CD14-positive monocyte (primary cell): ENCODE results near the gene ABO. TPM values are rescaled to one million over a fixed set of nuclear protein-coding genes. Genes with fewer than 3 reads are reported as not detected.

Experiments used
- DNase-seq, 3 donors: peaks; one replicate each; pipeline ENCODE4 v3.0.0-alpha.2; 2011 to 2022
- H2AFZ ChIP-seq: 2 replicates; pipeline ENCODE4 v1.6.0; 2012; ENCODE audit warnings: mild to moderate bottlenecking, low read depth, low read length, inconsistent platforms; ENCODE audit not compliant: insufficient read depth, poor library complexity, severe bottlenecking
- H3K27ac ChIP-seq, 2 donors: 1 replicate in 1 of 2; 2 replicates in 1 of 2; pipeline ENCODE4 v1.5.1; 2012 to 2013; ENCODE audit warnings: low read length in 2 of 2, control low read depth in 1 of 2, inconsistent platforms in 1 of 2, low read depth in 1 of 2, mild to moderate bottlenecking in 1 of 2
- H3K27me3 ChIP-seq, 2 donors: one replicate each; pipeline versions ENCODE4 v1.6.0 to v1.6.1; 2011 to 2013; ENCODE audit warnings: low read length in 2 of 2; ENCODE audit not compliant: control insufficient read depth in 2 of 2, insufficient read depth in 2 of 2
- H3K36me3 ChIP-seq, 2 donors: replicated peaks in 1 of 2; 1 replicate in 1 of 2; 2 replicates in 1 of 2; pipeline versions ENCODE4 v1.5.1 to v1.6.1; 2012 to 2013; ENCODE audit warnings: low read length in 2 of 2, control low read depth in 1 of 2, inconsistent platforms in 1 of 2, mild to moderate bottlenecking in 1 of 2; ENCODE audit not compliant: insufficient read depth in 2 of 2, control insufficient read depth in 1 of 2
- H3K4me1 ChIP-seq, 2 donors: 1 replicate in 1 of 2; 2 replicates in 1 of 2; pipeline versions ENCODE4 v1.5.1 to v1.6.1; 2012 to 2013; ENCODE audit warnings: low read length in 2 of 2, control low read depth in 1 of 2, inconsistent platforms in 1 of 2, mild to moderate bottlenecking in 1 of 2, moderate library complexity in 1 of 2; ENCODE audit not compliant: insufficient read depth in 2 of 2, control insufficient read depth in 1 of 2
- H3K4me2 ChIP-seq: replicated peaks from 2 replicates; pipeline ENCODE3; 2012; ENCODE audit warnings: low read length, moderate library complexity, mild to moderate bottlenecking; ENCODE audit not compliant: poor library complexity, severe bottlenecking; ENCODE audit errors: extremely low read depth
- H3K4me3 ChIP-seq, 3 experiments: fragments of 200-600 bp in 1 of 3; sonication (generic) in 1 of 3; replicated peaks in 1 of 3; 1 replicate in 2 of 3; 2 replicates in 1 of 3; pipeline ENCODE4 v1.5.1; 2011 to 2013; ENCODE audit warnings: low read length in 3 of 3, mild to moderate bottlenecking in 3 of 3, control low read depth in 2 of 3, low read depth in 2 of 3, inconsistent platforms in 1 of 3, moderate library complexity in 1 of 3
- H3K79me2 ChIP-seq: 2 replicates; pipeline ENCODE4 v1.6.0; 2012; ENCODE audit warnings: mild to moderate bottlenecking, control low read depth, inconsistent platforms, low read length, moderate library complexity; ENCODE audit not compliant: insufficient read depth
- H3K9ac ChIP-seq: 2 replicates; pipeline ENCODE4 v1.6.0; 2017; ENCODE audit warnings: low read length, mild to moderate bottlenecking; ENCODE audit not compliant: insufficient read depth, poor library complexity, severe bottlenecking
- H3K9me3 ChIP-seq, 2 donors: replicated peaks in 1 of 2; 1 replicate in 1 of 2; 2 replicates in 1 of 2; pipeline versions ENCODE4 v1.5.1 to v1.6.1; 2012 to 2013; ENCODE audit warnings: low read length in 2 of 2, control low read depth in 1 of 2; ENCODE audit not compliant: control insufficient read depth in 1 of 2, insufficient read depth in 1 of 2
- H4K20me1 ChIP-seq: 2 replicates; pipeline ENCODE4 v1.6.0; 2012; ENCODE audit warnings: mild to moderate bottlenecking, low read length, control low read depth, moderate library complexity; ENCODE audit not compliant: insufficient read depth
- H3K27ac Mint-ChIP-seq, 7 donors: one replicate each; pipeline ENCODE4 v1.8.0; 2020; ENCODE audit warnings: mild to moderate bottlenecking in 7 of 7, mixed read lengths in 7 of 7, moderate library complexity in 6 of 7, inconsistent platforms in 2 of 7
- H3K27me3 Mint-ChIP-seq, 3 donors: one replicate each; pipeline ENCODE4 v1.8.0; 2021 to 2022; ENCODE audit warnings: low read depth in 3 of 3, mild to moderate bottlenecking in 3 of 3, mixed read lengths in 3 of 3, moderate library complexity in 3 of 3, inconsistent platforms in 1 of 3
- H3K36me3 Mint-ChIP-seq, 2 donors: one replicate each; pipeline ENCODE4 v1.8.0; 2020; ENCODE audit warnings: mixed read lengths in 2 of 2, inconsistent platforms in 1 of 2, mild to moderate bottlenecking in 1 of 2
- H3K4me1 Mint-ChIP-seq: one replicate; pipeline ENCODE4 v1.8.0; 2020; ENCODE audit warnings: mild to moderate bottlenecking, mixed read lengths
- H3K4me3 Mint-ChIP-seq, 2 donors: one replicate each; pipeline ENCODE4 v1.8.0; 2020; ENCODE audit warnings: mild to moderate bottlenecking in 2 of 2, mixed read lengths in 2 of 2, moderate library complexity in 1 of 2
- H3K9me3 Mint-ChIP-seq, 7 donors: one replicate each; pipeline ENCODE4 v1.8.0; 2020 to 2022; ENCODE audit warnings: mixed read lengths in 7 of 7, mild to moderate bottlenecking in 6 of 7, moderate library complexity in 6 of 7, inconsistent platforms in 2 of 7
- CTCF ChIP-seq: fragments of 200-600 bp; IDR thresholded peaks from one replicate; pipeline ENCODE4 v1.8.0; 2022; ENCODE audit warnings: antibody characterized with exemption, mild to moderate bottlenecking
- WGBS: methylation state at CpG from one replicate; pipeline ENCODE4 v1.1.5; 2013; ENCODE audit warnings: missing lambda C conversion rate; ENCODE audit not compliant: insufficient coverage; 5-methylcytosine and 5-hydroxymethylcytosine counted together
- intact Hi-C, 2 donors: fragments of 100-400 bp; cut with micrococcal nuclease; formaldehyde crosslinking; loops; one replicate each; pipeline versions ENCODE4 v1.15.0 to v1.15.1; 2023
- polyA plus RNA-seq, 3 donors: library from polyadenylated mRNA; depleted of rRNA in 1 of 3; unstranded in 2 of 3; stranded (reverse) in 1 of 3; fragments of 300-500 nt in 2 of 3; fragments of >200 nt in 1 of 3; fragmentation: Illumina TruSeq in 2 of 3; gene quantifications; 1 replicate in 2 of 3; 2 replicates in 1 of 3; pipeline ENCODE4 v1.2.3, GENCODE V29; 2012 to 2021

The ABO gene
- polyA plus RNA-seq, 3 donors, result 0.50 to 2.1 TPM; not detected in 1

DNA sequence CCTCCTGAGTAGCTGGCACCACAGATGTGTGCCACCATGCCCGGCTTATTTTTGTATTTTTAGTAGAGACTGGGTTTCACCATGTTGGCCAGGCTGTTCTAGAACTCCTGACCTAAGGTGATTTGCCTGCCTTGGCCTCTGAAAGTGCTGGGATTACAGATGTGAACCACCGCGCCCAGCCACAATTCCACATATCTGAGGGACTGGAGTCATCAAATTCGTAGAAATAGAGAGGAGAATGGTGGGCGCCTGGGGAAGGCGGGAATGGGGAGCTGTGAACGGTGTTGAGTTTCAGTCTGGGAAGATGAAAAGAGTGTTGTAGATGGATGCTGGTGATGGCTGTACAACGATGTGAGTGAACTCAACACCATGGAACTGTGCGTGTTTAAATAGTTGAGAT, 1.9 kb upstream of the ABO start:
- Histone ChIP-seq H4K20me1 (no peaks in the 10 kb centered on the region), H3K36me3 (no peaks in the 10 kb centered on the region), H2AFZ (no peak overlapping the region), H3K4me2 (no peak overlapping the region), H3K79me2 (no peaks in the 10 kb centered on the region), H3K9ac (no peak overlapping the region), H3K27me3 (peaks cover 0 to 23% of the 10 kb centered on the region in 2 donors), H3K4me1 (peaks cover 3 to 8% of the 10 kb centered on the region in 2 donors), H3K9me3 (peaks cover 13 to 30% of the 10 kb centered on the region in 2 donors), H3K27ac (no peak overlapping the region), H3K4me3 (no peak overlapping the region)
- Mint-ChIP-seq H3K9me3 (peaks cover 17 to 44% (median 27%) of the 10 kb centered on the region in 7 donors), H3K36me3 (peaks cover 1 to 3% of the 10 kb centered on the region in 2 donors), H3K27me3 (peaks cover 23 to 42% (median 28%) of the 10 kb centered on the region in 3 donors), H3K27ac (no peak overlapping the region), H3K4me3 (peak overlapping the region in 1 of 2 donors; percentile 22), H3K4me1 (peaks cover 25% of the 10 kb centered on the region)
- no peak for DNase-seq
- TF ChIP-seq CTCF, result no peak
- intact Hi-C loops, result no loop called here
- WGBS, result 99% methylated on average over 8 of the region's 9 CpGs

DNA sequence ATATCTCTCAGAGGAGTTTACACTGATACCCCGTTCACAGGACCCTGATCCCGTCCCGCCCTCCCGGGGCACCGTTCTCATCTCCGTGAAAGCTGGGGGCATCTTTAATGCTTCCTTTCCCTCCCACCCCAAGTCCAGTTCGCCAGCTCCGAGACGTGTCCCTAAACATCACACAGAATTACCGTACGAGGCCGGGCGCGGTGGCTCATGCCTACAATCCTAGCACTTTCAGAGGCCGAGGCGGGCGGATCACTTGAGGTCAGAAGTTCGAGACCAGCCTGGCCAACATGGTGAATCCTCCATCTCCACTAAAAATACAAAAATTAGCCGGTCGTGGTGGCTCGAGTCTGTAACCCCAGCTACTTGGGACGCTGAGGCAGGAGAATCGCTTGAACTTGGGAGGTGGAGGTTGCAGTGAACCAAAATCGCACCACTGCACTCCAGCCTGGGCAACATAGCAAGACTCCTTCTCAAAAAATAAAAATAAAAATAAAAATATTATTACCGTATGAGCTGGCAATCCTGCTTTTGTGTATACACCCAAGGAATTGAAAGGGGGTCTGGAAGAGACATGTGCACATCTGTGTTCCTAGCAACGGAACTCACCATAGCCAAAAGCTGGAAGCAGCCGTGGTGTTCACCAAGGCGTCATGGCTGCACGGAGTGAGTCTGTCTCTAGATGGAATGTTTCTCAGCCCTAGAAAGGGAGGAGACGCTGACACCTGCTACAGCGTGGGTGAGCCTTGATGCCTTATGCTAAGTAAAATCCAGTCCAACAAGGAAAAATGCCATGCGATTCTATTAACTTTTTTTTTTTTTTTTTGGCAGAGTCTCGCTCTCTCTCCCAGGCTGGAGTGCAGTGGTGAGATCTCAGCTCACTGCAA, 1.2 kb upstream of the ABO start:
- no peaks in the 10 kb centered on the region for H3K79me2 ChIP-seq
- H4K20me1 ChIP-seq, result no peaks in the 10 kb centered on the region
- H3K4me2 ChIP-seq, result peak overlapping the region; percentile 72
- Mint-ChIP-seq H3K36me3 (peaks cover 1 to 3% of the 10 kb centered on the region in 2 donors), H3K4me3 (peak overlapping the region; percentile 74 to 90), H3K4me1 (peaks cover 31% of the 10 kb centered on the region), H3K9me3 (peaks cover 17 to 44% (median 27%) of the 10 kb centered on the region in 7 donors), H3K27ac (peak overlapping the region in 1 of 7 donors; percentile 15), H3K27me3 (peaks cover 28 to 42% (median 28%) of the 10 kb centered on the region in 3 donors)
- H2AFZ ChIP-seq, result peak overlapping the region; percentile 75
- WGBS, result 41% methylated on average over 22 of the region's 33 CpGs
- no peak for TF ChIP-seq CTCF
- no peak for DNase-seq
- no peak overlapping the region for H3K27ac ChIP-seq
- H3K4me1 ChIP-seq, result peaks cover 3 to 8% of the 10 kb centered on the region in 2 donors
- H3K36me3 ChIP-seq, result no peaks in the 10 kb centered on the region
- H3K9ac ChIP-seq, result peak overlapping the region; percentile 54
- H3K9me3 ChIP-seq, result peaks cover 13 to 30% of the 10 kb centered on the region in 2 donors
- intact Hi-C loops, result no loop called here
- peaks cover 0 to 23% of the 10 kb centered on the region in 2 donors for H3K27me3 ChIP-seq
- peak overlapping the region; percentile 30 to 69 (median 48) for H3K4me3 ChIP-seq
